Mesothelial cell of epicardium (in vitro differentiated cells): Measurements from ENCODE around the gene KLHL42. TPM values are rescaled to one million over a fixed set of nuclear protein-coding genes. Genes with fewer than 3 reads are reported as not detected.

Source experiments
- DNase-seq, 2 experiments: peaks; one replicate each; pipeline ENCODE4 v3.0.0; 2021; ENCODE audit warnings: low spot score in 2 of 2; ENCODE audit not compliant: unreplicated experiment in 2 of 2
- H3K27ac Mint-ChIP-seq: 2 replicates; pipeline ENCODE4 v1.8.0; 2021; ENCODE audit warnings: mixed read lengths
- H3K27me3 Mint-ChIP-seq: 2 replicates; pipeline ENCODE4 v1.8.0; 2021; ENCODE audit warnings: low read depth, mixed read lengths
- H3K36me3 Mint-ChIP-seq: 2 replicates; pipeline ENCODE4 v1.8.0; 2021; ENCODE audit warnings: mixed read lengths
- H3K4me1 Mint-ChIP-seq: 2 replicates; pipeline ENCODE4 v1.8.0; 2021; ENCODE audit warnings: mixed read lengths
- H3K4me3 Mint-ChIP-seq: 2 replicates; pipeline ENCODE4 v1.8.0; 2021; ENCODE audit warnings: mild to moderate bottlenecking, moderate library complexity, mixed read lengths
- H3K9me3 Mint-ChIP-seq: 2 replicates; pipeline ENCODE4 v1.8.0; 2021; ENCODE audit warnings: mixed read lengths
- CTCF ChIP-seq: fragments of 200-600 bp; sonication (generic); IDR thresholded peaks from one replicate; pipeline ENCODE4 v1.5.0; 2021; ENCODE audit warnings: antibody characterized with exemption; ENCODE audit not compliant: unreplicated experiment
- total RNA-seq: library from RNA; stranded (reverse); gene quantifications from 3 replicates; pipeline ENCODE4 v1.2.1, GENCODE V29; 2021

The KLHL42 gene
- total RNA-seq, 1 donor from 2014 or later = 38.7 TPM

- no peak for DNase-seq
- Mint-ChIP-seq H3K36me3 (peaks cover 9% of the 10 kb centered on the region), H3K27ac (no peak overlapping the region), H3K9me3 (peaks cover 42% of the 10 kb centered on the region), H3K27me3 (no peaks in the 10 kb centered on the region), H3K4me3 (no peak overlapping the region), H3K4me1 (no peaks in the 10 kb centered on the region)
- TF ChIP-seq CTCF = no peak
Observed at GRCh38 chr12:27852117-27852516, 72.1 kb downstream of the KLHL42 start.

Other genes starting within 250 kb of the KLHL42 start
- gene REP15, start 83.8 kb upstream of the KLHL42 start, total RNA-seq = 2.2 to 2.4 TPM (median 2.3 TPM) in 3 replicates
- 31.8 to 34.7 TPM (median 34.0 TPM) in 3 replicates for gene MRPS35, start 69.4 kb upstream of the KLHL42 start, total RNA-seq
- gene MANSC4, start within 50 bp of the KLHL42 start, total RNA-seq = 0.29 to 0.78 TPM (median 0.72 TPM) in 3 replicates
- gene PTHLH, start 192.5 kb downstream of the KLHL42 start, total RNA-seq = 5.6 to 6.9 TPM (median 6.5 TPM) in 3 replicates